Psoas muscle (tissue), 8 donors: Measurements from ENCODE around the gene IFI6. TPM values are rescaled to one million over a fixed set of nuclear protein-coding genes. Genes with fewer than 3 reads are reported as not detected.
A peak's percentile ranks its signal among the peaks of the same experiment; 100 is the strongest.

Experiments used
- ATAC-seq, 4 donors: fragments of 200-7000 bp; cut with Tn5 transposase; one replicate each; pipeline ENCODE4 v1.9.1; 2020; ENCODE audit warnings: moderate library complexity in 3 of 4, mild to moderate bottlenecking in 2 of 4
- DNase-seq, 2 donors: peaks; one replicate each; pipeline ENCODE4 v3.0.0-alpha.2; 2020
- H3K27ac ChIP-seq: fragments of 200-600 bp; one replicate; pipeline ENCODE4 v1.8.0; 2022
- H3K27me3 ChIP-seq, 3 donors: fragments of 200-600 bp in 1 of 3; one replicate each; pipeline versions ENCODE4 v1.6.1 to v1.8.0; 2013 to 2022; ENCODE audit warnings: low read length in 2 of 3, mild to moderate bottlenecking in 2 of 3, moderate library complexity in 1 of 3; ENCODE audit not compliant: insufficient read depth in 3 of 3
- H3K36me3 ChIP-seq, 2 donors: fragments of 200-600 bp in 1 of 2; one replicate each; pipeline versions ENCODE4 v1.6.1 to v1.8.0; 2013 to 2022; ENCODE audit warnings: low read depth in 1 of 2, mild to moderate bottlenecking in 1 of 2, moderate library complexity in 1 of 2; ENCODE audit not compliant: insufficient read depth in 1 of 2
- H3K4me1 ChIP-seq: fragments of 200-600 bp; one replicate; pipeline ENCODE4 v1.8.0; 2022
- H3K4me3 ChIP-seq: fragments of 200-600 bp; one replicate; pipeline ENCODE4 v1.8.0; 2022; ENCODE audit warnings: mild to moderate bottlenecking
- H3K9me3 ChIP-seq: fragments of 200-600 bp; one replicate; pipeline ENCODE4 v1.8.0; 2022
- CTCF ChIP-seq: fragments of 200-600 bp; IDR thresholded peaks from one replicate; pipeline ENCODE4 v1.8.0; 2022; ENCODE audit warnings: antibody characterized with exemption
- WGBS, 3 donors: extraction: QIAGEN DNeasy Blood & Tissue Kit; methylation state at CpG; one replicate each; pipeline versions ENCODE4 v1.1.6 to v1.1.7; 2013; 5-methylcytosine and 5-hydroxymethylcytosine counted together
- intact Hi-C, 2 donors: fragments of 100-400 bp; cut with DNase I; formaldehyde crosslinking; loops; one replicate each; pipeline versions ENCODE4 v1.11.0 to v1.14.2; 2022
- polyA plus RNA-seq, 3 donors: library from polyadenylated mRNA; stranded (reverse); fragments of 200-250 nt; gene quantifications; one replicate each; pipeline ENCODE4 v1.2.3, GENCODE V29; 2013
- total RNA-seq, 4 donors: library from RNA; stranded (reverse); fragmentation: NEBNext Ultra II Directional in 2 of 4; extraction: Animal tissue kit (Norgen Biotek cat#: 25700) in 2 of 4; gene quantifications; one replicate each; pipeline versions ENCODE4 v1.2.1 to v1.2.4, GENCODE V29; 2021 to 2023
- donor health status: healthy with polysubstance abuse.
- donor health status: DM: no; HTN: no; CAD: no; lungs with moderate emphysema.
- donor health status: Bipolar disorder and iron deficiency.
- donor health status: healthy.
- donor health status: DM: yes; HTN: yes; CAD: no.
- donor health status: DM: no; HTN: no; CAD: no.
- donor health status: DM: no; HTN: no; CAD: no.
- donor health status: DM: yes; HTN: yes; CAD: no.

The IFI6 gene
- total and polyA plus RNA-seq, 7 donors: 7.8 to 25.8 (median 18.6) TPM

- DNase-seq: peak in 1 of 2 donors; percentile 7
- intact Hi-C loops: no loop called here
- no peak for TF ChIP-seq CTCF
- no peaks in the 10 kb centered on the region for H3K36me3 ChIP-seq
- no peaks in the 10 kb centered on the region for H3K27me3 ChIP-seq
- WGBS, 3 donors: 90 to 97% (median 95%) methylated on average over 5 of the region's 5 CpGs
- no peak for ATAC-seq
- H3K4me3 ChIP-seq: no peak overlapping the region
- peaks cover 4% of the 10 kb centered on the region for H3K4me1 ChIP-seq
- H3K9me3 ChIP-seq: no peaks in the 10 kb centered on the region
- no peak overlapping the region for H3K27ac ChIP-seq
These were observed 44.9 kb downstream of the IFI6 start for GRCh38 chr1:27627061-27627460.

- Histone ChIP-seq H3K27ac (no peak overlapping the region), H3K36me3 (no peaks in the 10 kb centered on the region), H3K27me3 (no peaks in the 10 kb centered on the region), H3K4me3 (no peak overlapping the region), H3K4me1 (peaks cover 4% of the 10 kb centered on the region), H3K9me3 (no peaks in the 10 kb centered on the region)
- DNase-seq (peak in 1 of 2 donors; percentile 7), ATAC-seq (peak in 3 of 4 donors; percentile 10 to 40 (median 25))
- no peak for TF ChIP-seq CTCF
- intact Hi-C loops: no loop called here
- WGBS, 3 donors: 81 to 89% (median 82%) methylated on average over 11 of the region's 11 CpGs
These were observed 45.7 kb downstream of the IFI6 start for GRCh38 chr1:27626031-27626935.

DNA sequence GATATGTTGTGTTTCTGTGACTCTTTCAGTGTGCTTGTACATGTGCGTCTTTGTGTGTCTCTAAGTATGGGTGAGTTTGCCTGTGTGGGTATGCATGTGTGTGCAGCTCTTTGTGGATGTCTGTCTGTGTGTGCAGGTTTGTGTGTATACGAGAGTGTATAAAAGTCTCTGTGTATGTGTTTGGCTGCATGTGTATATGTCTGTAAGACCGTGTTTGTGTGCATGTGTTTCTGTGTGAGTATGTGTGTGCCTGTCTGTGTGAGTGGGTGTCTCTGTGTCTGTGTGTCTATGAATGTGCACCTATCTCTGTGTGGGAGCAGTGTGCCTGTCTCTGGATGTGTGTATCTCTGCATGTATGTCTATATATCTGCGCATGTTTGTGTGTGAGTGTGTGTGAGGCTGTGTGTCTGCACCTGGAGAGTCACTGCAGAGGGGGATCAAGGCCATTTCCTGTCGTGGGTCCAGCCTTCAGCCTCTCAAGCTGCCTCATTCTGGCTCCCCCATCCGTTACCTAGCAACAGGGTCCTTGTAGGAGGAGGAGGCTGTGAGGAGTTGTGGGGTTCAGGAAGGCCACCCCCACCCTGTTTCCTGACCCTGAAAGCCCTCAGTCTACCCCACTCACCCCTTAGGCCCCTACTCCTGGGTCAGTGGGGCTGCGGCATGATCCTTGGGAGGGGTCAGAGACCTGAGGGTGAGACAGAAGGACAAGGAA, 47.4 kb downstream of the IFI6 start:
- ATAC-seq (no peak), DNase-seq (no peak)
- TF ChIP-seq CTCF: no peak
- Histone ChIP-seq H3K4me1 (peaks cover 4% of the 10 kb centered on the region), H3K27me3 (no peaks in the 10 kb centered on the region), H3K27ac (no peak overlapping the region), H3K4me3 (no peak overlapping the region), H3K36me3 (no peaks in the 10 kb centered on the region), H3K9me3 (no peaks in the 10 kb centered on the region)
- intact Hi-C loops: no loop called here
- 66 to 82% (median 70%) methylated on average over 7 of the region's 7 CpGs for WGBS, 3 donors

- intact Hi-C loops: no loop called here
- DNase-seq: no peak
These were observed 48.4 kb downstream of the IFI6 start for GRCh38 chr1:27623327-27624212.

More at GRCh38 chr1:27623327-27624212, 48.4 kb downstream of the IFI6 start:
- Histone ChIP-seq H3K36me3 (no peaks in the 10 kb centered on the region), H3K27ac (no peak overlapping the region), H3K9me3 (no peaks in the 10 kb centered on the region), H3K4me1 (no peaks in the 10 kb centered on the region), H3K27me3 (no peaks in the 10 kb centered on the region), H3K4me3 (no peak overlapping the region)
- TF ChIP-seq CTCF: no peak
- ATAC-seq: no peak
- 89 to 92% (median 91%) methylated on average over 13 of the region's 13 CpGs for WGBS, 3 donors
